RWPE1 (cell line): ENCODE measurements around the gene SFRP4.

Source experiments
- CTCF ChIA-PET: fragments of 350-600 bp; sonication (Branson Sonifier 250); formaldehyde crosslinking; extraction: SDS; loops from one replicate; lab custom pipeline; 2021; lab: Yijun Ruan, JAX
- POLR2A ChIA-PET: fragments of 400-600 bp; formaldehyde crosslinking; extraction: SDS; loops from one replicate; lab custom pipeline; 2020; ENCODE audit warnings: antibody characterized with exemption; ENCODE audit not compliant: low non-redundant PET; lab: Yijun Ruan, JAX
- DNase-seq: peaks from one replicate; pipeline ENCODE4 v3.0.0; 2012; ENCODE audit warnings: low spot score
- H3K27ac ChIP-seq: fragments of 450-650 bp; 2 replicates; pipeline ENCODE4 v1.5.1; 2017
- CTCF ChIP-seq: fragments of 450-650 bp; conservative IDR thresholded peaks from 2 replicates; pipeline ENCODE4 v1.5.1; 2017; ENCODE audit warnings: low read depth, mild to moderate bottlenecking

The SFRP4 gene

GRCh38 chr7:37925620-37926019 lies 9.0 kb upstream of the SFRP4 start:
- CTCF ChIA-PET = no interaction called here
- no peak overlapping the region for H3K27ac ChIP-seq
- no peak for DNase-seq
- TF ChIP-seq CTCF = no peak
- POLR2A ChIA-PET = no interaction called here

GRCh38 chr7:37924491-37925041 lies 7.9 kb upstream of the SFRP4 start:
- no peak for TF ChIP-seq CTCF
- DNase-seq = no peak
- ChIA-PET CTCF (interaction anchor here (0.6 to 0.7 kb wide), 2 partner anchors 7 to 67 kb away, joined by 3 to 4 read pairs; no protein-coding TSS in a partner anchor), POLR2A (no interaction called here)
- H3K27ac ChIP-seq = no peak overlapping the region

GRCh38 chr7:37923996-37924395 lies 7.4 kb upstream of the SFRP4 start:
- H3K27ac ChIP-seq = no peak overlapping the region
- ChIA-PET POLR2A (no interaction called here), CTCF (interaction anchor here (0.6 kb wide), 1 partner anchor 68 kb away, joined by 3 read pairs; no protein-coding TSS in a partner anchor)
- no peak for DNase-seq
- TF ChIP-seq CTCF = no peak

GRCh38 chr7:37921876-37922275 lies 5.3 kb upstream of the SFRP4 start:
- TF ChIP-seq CTCF = no peak
- CTCF ChIA-PET = no interaction called here

GRCh38 chr7:37920849-37921805 lies 4.5 kb upstream of the SFRP4 start:
- DNase-seq = no peak
- TF ChIP-seq CTCF = no peak
- H3K27ac ChIP-seq = no peak overlapping the region
- ChIA-PET CTCF (no interaction called here), POLR2A (no interaction called here)

More at GRCh38 chr7:37921876-37922275, 5.3 kb upstream of the SFRP4 start:
- POLR2A ChIA-PET = no interaction called here
- DNase-seq = no peak
- H3K27ac ChIP-seq = no peak overlapping the region

GRCh38 chr7:37920305-37920848 lies 3.8 kb upstream of the SFRP4 start, which contains the start of gene EPDR1:
Gene EPDR1, plus strand, starts transcription at chr7:37920640. Its CDS starts 300 bp downstream, at chr7:37920940.
- no peak within 1 kb of the TSS for H3K27ac ChIP-seq
- ChIA-PET POLR2A (no interaction called here), CTCF (interaction anchor here (0.5 to 0.6 kb wide), 2 partner anchors 19 to 85 kb away, joined by 3 read pairs; no protein-coding TSS in a partner anchor)
- no peak for TF ChIP-seq CTCF
- no peak for DNase-seq
